ENCODE data around the gene TNNI3K. TPM values are rescaled to one million over a fixed set of nuclear protein-coding genes. Genes with fewer than 3 reads are reported as not detected.

The TNNI3K gene
- total RNA-seq, 4 donors from 2014 or later = 0.63 to 4.5 (median 3.6) TPM

DNA sequence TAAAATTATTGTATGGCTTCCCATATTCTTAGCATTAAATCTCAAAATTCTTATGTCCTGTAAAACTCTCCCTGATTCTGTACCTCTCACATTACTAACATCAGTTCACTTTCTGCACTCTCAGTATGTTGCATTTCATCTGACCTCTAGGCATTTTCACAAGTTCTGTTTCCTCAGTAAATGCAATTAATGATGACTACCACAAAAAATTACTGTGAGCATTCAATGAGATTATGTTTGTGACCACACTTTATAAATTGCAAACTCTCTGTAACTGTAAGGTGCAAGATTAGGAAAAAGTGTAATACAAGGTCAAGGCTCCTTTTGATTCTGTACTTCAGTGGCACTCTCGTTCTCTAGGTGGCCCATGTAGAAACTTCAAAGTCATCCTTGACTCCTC is 216.8 kb downstream of the TNNI3K start:
- Histone ChIP-seq H3K27ac (replicated peaks in 1 of 4) (no peak overlapping the region), H3K36me3 (no peaks in the 10 kb centered on the region), H3K4me1 (no peaks in the 10 kb centered on the region), H3K4me3 (no peak overlapping the region), H3K27me3 (no peaks in the 10 kb centered on the region), H3K9me3 (no peaks in the 10 kb centered on the region)
- intact Hi-C loops (cut with DNase I) = no loop called here
- TF ChIP-seq POLR2AphosphoS5 (IDR thresholded peaks at IDR 0.05) (no peak), EP300 (IDR thresholded peaks at IDR 0.05) (no peak), POLR2A (IDR thresholded peaks at IDR 0.05; ENCODE audit: low read depth) (no peak)
- TF ChIP-seq, protein P1, sequence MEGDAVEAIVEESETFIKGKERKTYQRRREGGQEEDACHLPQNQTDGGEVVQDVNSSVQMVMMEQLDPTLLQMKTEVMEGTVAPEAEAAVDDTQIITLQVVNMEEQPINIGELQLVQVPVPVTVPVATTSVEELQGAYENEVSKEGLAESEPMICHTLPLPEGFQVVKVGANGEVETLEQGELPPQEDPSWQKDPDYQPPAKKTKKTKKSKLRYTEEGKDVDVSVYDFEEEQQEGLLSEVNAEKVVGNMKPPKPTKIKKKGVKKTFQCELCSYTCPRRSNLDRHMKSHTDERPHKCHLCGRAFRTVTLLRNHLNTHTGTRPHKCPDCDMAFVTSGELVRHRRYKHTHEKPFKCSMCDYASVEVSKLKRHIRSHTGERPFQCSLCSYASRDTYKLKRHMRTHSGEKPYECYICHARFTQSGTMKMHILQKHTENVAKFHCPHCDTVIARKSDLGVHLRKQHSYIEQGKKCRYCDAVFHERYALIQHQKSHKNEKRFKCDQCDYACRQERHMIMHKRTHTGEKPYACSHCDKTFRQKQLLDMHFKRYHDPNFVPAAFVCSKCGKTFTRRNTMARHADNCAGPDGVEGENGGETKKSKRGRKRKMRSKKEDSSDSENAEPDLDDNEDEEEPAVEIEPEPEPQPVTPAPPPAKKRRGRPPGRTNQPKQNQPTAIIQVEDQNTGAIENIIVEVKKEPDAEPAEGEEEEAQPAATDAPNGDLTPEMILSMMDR (IDR thresholded peaks at IDR 0.05) = no peak
- 81% methylated on average over 1 of the region's 1 CpG for WGBS
- no peak for DNase-seq (ENCODE audit: extremely low spot score)

DNA sequence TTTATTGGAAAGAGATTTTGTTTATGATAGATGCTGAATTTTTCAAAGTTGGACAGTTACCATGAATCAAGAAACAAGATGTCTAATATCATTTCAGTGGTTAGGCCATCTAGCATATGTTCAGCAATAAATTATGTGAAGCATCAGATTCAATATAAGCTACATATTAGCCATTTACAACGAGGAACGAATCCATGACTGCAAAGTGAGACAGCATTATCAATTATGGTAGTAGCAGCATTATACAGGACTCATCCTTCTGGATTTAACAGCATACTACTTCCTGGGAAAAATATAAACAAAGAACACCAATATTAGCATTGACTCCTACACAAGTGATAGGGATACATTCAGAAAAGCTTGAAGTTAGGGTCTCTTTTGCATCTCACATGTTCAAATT is 218.1 kb downstream of the TNNI3K start:
- H3K9me3 ChIP-seq = no peaks in the 10 kb centered on the region
- TF ChIP-seq EP300 (IDR thresholded peaks at IDR 0.05) (no peak), POLR2AphosphoS5 (IDR thresholded peaks at IDR 0.05) (no peak), POLR2A (IDR thresholded peaks at IDR 0.05; ENCODE audit: low read depth) (no peak)
- TF ChIP-seq, protein P1 (IDR thresholded peaks at IDR 0.05) = no peak
- H3K36me3 ChIP-seq = no peaks in the 10 kb centered on the region
- no peaks in the 10 kb centered on the region for H3K4me1 ChIP-seq
- intact Hi-C loops (cut with DNase I) = no loop called here
- H3K27ac ChIP-seq (replicated peaks in 1 of 4) = no peak overlapping the region
- H3K27me3 ChIP-seq = no peaks in the 10 kb centered on the region
- WGBS = 63% methylated on average over 2 of the region's 2 CpGs
- no peak overlapping the region for H3K4me3 ChIP-seq
- no peak for DNase-seq (ENCODE audit: extremely low spot score)

- TF ChIP-seq POLR2AphosphoS5 (IDR thresholded peaks at IDR 0.05) (no peak), POLR2A (IDR thresholded peaks at IDR 0.05; ENCODE audit: low read depth) (no peak), EP300 (IDR thresholded peaks at IDR 0.05) (no peak)
- TF ChIP-seq, protein P1 (IDR thresholded peaks at IDR 0.05) = no peak
- intact Hi-C loops (cut with DNase I) = no loop called here
- no peak for DNase-seq (ENCODE audit: extremely low spot score)
- Histone ChIP-seq H3K9me3 (no peaks in the 10 kb centered on the region), H3K4me1 (no peaks in the 10 kb centered on the region), H3K36me3 (no peaks in the 10 kb centered on the region), H3K27me3 (no peaks in the 10 kb centered on the region), H3K4me3 (no peak overlapping the region), H3K27ac (replicated peaks in 1 of 4) (no peak overlapping the region)
These were observed 220.2 kb downstream of the TNNI3K start for GRCh38 chr1:74455390-74455789.

GRCh38 chr1:74457253-74457652 is 222.1 kb downstream of the TNNI3K start:
- WGBS = 64% methylated on average over 2 of the region's 2 CpGs
- TF ChIP-seq POLR2A (IDR thresholded peaks at IDR 0.05; ENCODE audit: low read depth) = no peak
- TF ChIP-seq EP300 (IDR thresholded peaks at IDR 0.05) = no peak
- no peak for TF ChIP-seq POLR2AphosphoS5 (IDR thresholded peaks at IDR 0.05)
- TF ChIP-seq, protein P1 (IDR thresholded peaks at IDR 0.05) = no peak
- Histone ChIP-seq H3K27ac (replicated peaks in 1 of 4) (no peak overlapping the region), H3K9me3 (no peaks in the 10 kb centered on the region), H3K36me3 (no peaks in the 10 kb centered on the region), H3K4me1 (no peaks in the 10 kb centered on the region), H3K4me3 (no peak overlapping the region), H3K27me3 (no peaks in the 10 kb centered on the region)
- no peak for DNase-seq (ENCODE audit: extremely low spot score)
- intact Hi-C loops (cut with DNase I) = no loop called here

GRCh38 chr1:74463333-74463988 is 228.3 kb downstream of the TNNI3K start:
- peaks cover 0 to 3% (median 0%) of the 10 kb centered on the region in 4 donors for H3K36me3 ChIP-seq
- H3K4me1 ChIP-seq = no peaks in the 10 kb centered on the region
- TF ChIP-seq POLR2A (IDR thresholded peaks at IDR 0.05; ENCODE audit: low read depth) = no peak
- TF ChIP-seq EP300 (IDR thresholded peaks at IDR 0.05) = no peak
- TF ChIP-seq, protein P1 (IDR thresholded peaks at IDR 0.05) = no peak
- no peak for TF ChIP-seq POLR2AphosphoS5 (IDR thresholded peaks at IDR 0.05)
- 61% methylated on average over 9 of the region's 9 CpGs for WGBS
- no peaks in the 10 kb centered on the region for H3K9me3 ChIP-seq
- intact Hi-C loops (cut with DNase I) = no loop called here
- H3K27me3 ChIP-seq = no peaks in the 10 kb centered on the region
- H3K4me3 ChIP-seq = no peak overlapping the region
- no peak overlapping the region for H3K27ac ChIP-seq (replicated peaks in 1 of 4)
- DNase-seq (ENCODE audit: extremely low spot score) = no peak

Data from esophagus muscularis mucosa (tissue), 4 donors.